ENCODE data around the gene FAM171A1. TPM values are rescaled to one million over a fixed set of nuclear protein-coding genes. Genes with fewer than 3 reads are reported as not detected.

The FAM171A1 gene
- total and polyA plus RNA-seq, 2 experiments from 2014 or later, result 24.4 to 29.5 TPM

- Histone ChIP-seq H2AFZ (no peak overlapping the region), H3K9me2 (replicated peaks; ENCODE audit: insufficient read depth) (no peaks in the 10 kb centered on the region), H3K4me3 (no peak overlapping the region), H3K4me1 (ENCODE audit: insufficient read depth) (no peaks in the 10 kb centered on the region), H3K79me2 (no peaks in the 10 kb centered on the region), H3K4me2 (no peak overlapping the region), H3K27ac (no peak overlapping the region), H3K36me3 (replicated peaks; ENCODE audit: insufficient read depth, low read depth) (no peaks in the 10 kb centered on the region), H3K9me3 (ENCODE audit: low read depth) (no peaks in the 10 kb centered on the region), H3K27me3 (no peaks in the 10 kb centered on the region), H4K20me1 (ENCODE audit: insufficient read depth, poor library complexity, severe bottlenecking) (no peaks in the 10 kb centered on the region)
- 72% methylated on average over 5 of the region's 5 CpGs for WGBS (ENCODE audit: low lambda C conversion rate, missing lambda C conversion rate)
- no peak for DNase-seq (ENCODE audit: low spot score)
- TF ChIP-seq CTCF (IDR thresholded peaks at IDR 0.05; ENCODE audit: poor library complexity) (no peak), EZH2phosphoT487 (IDR thresholded peaks at IDR 0.05; ENCODE audit: low read depth, severe bottlenecking, unreplicated experiment) (no peak), EZH2 (IDR thresholded peaks at IDR 0.05; ENCODE audit: borderline replicate concordance) (no peak)
Measured at GRCh38 chr10:15387021-15387420, 15.9 kb upstream of the FAM171A1 start.

- H2AFZ ChIP-seq, result no peak overlapping the region
Measured at GRCh38 chr10:15385552-15386455, 14.7 kb upstream of the FAM171A1 start.

GRCh38 chr10:15381420-15381819, 10.3 kb upstream of the FAM171A1 start:
- Histone ChIP-seq H3K27ac (no peak overlapping the region), H3K79me2 (no peaks in the 10 kb centered on the region), H4K20me1 (ENCODE audit: insufficient read depth, poor library complexity, severe bottlenecking) (no peaks in the 10 kb centered on the region), H3K4me2 (no peak overlapping the region), H3K27me3 (no peaks in the 10 kb centered on the region), H2AFZ (no peak overlapping the region), H3K4me1 (ENCODE audit: insufficient read depth) (peaks cover 3% of the 10 kb centered on the region), H3K4me3 (no peak overlapping the region), H3K36me3 (replicated peaks; ENCODE audit: insufficient read depth, low read depth) (no peaks in the 10 kb centered on the region), H3K9me3 (ENCODE audit: low read depth) (no peaks in the 10 kb centered on the region), H3K9me2 (replicated peaks; ENCODE audit: insufficient read depth) (no peaks in the 10 kb centered on the region)
- no peak for TF ChIP-seq CTCF (IDR thresholded peaks at IDR 0.05; ENCODE audit: poor library complexity)
- TF ChIP-seq EZH2 (IDR thresholded peaks at IDR 0.05; ENCODE audit: borderline replicate concordance), result no peak
- no peak for TF ChIP-seq EZH2phosphoT487 (IDR thresholded peaks at IDR 0.05; ENCODE audit: low read depth, severe bottlenecking, unreplicated experiment)
- WGBS (ENCODE audit: low lambda C conversion rate, missing lambda C conversion rate), result 47% methylated on average over 4 of the region's 4 CpGs
- no peak for DNase-seq (ENCODE audit: low spot score)

More at GRCh38 chr10:15385552-15386455, 14.7 kb upstream of the FAM171A1 start:
- Histone ChIP-seq H3K4me3 (no peak overlapping the region), H3K27me3 (no peaks in the 10 kb centered on the region), H3K4me1 (ENCODE audit: insufficient read depth) (peaks cover 3% of the 10 kb centered on the region), H3K79me2 (no peaks in the 10 kb centered on the region), H4K20me1 (ENCODE audit: insufficient read depth, poor library complexity, severe bottlenecking) (no peaks in the 10 kb centered on the region), H3K9me3 (ENCODE audit: low read depth) (no peaks in the 10 kb centered on the region), H3K4me2 (no peak overlapping the region), H3K36me3 (replicated peaks; ENCODE audit: insufficient read depth, low read depth) (no peaks in the 10 kb centered on the region), H3K27ac (no peak overlapping the region), H3K9me2 (replicated peaks; ENCODE audit: insufficient read depth) (no peaks in the 10 kb centered on the region)
- no peak for DNase-seq (ENCODE audit: low spot score)
- TF ChIP-seq EZH2phosphoT487 (IDR thresholded peaks at IDR 0.05; ENCODE audit: low read depth, severe bottlenecking, unreplicated experiment), result no peak
- WGBS (ENCODE audit: low lambda C conversion rate, missing lambda C conversion rate), result 75% methylated on average over 17 of the region's 17 CpGs

GRCh38 chr10:15379078-15379477, 8.0 kb upstream of the FAM171A1 start:
- DNase-seq (ENCODE audit: low spot score), result no peak
- no peak overlapping the region for H3K4me2 ChIP-seq
- peaks cover 3% of the 10 kb centered on the region for H3K4me1 ChIP-seq (ENCODE audit: insufficient read depth)
- H4K20me1 ChIP-seq (ENCODE audit: insufficient read depth, poor library complexity, severe bottlenecking), result no peaks in the 10 kb centered on the region
- no peaks in the 10 kb centered on the region for H3K27me3 ChIP-seq
- H2AFZ ChIP-seq, result no peak overlapping the region
- H3K9me2 ChIP-seq (replicated peaks; ENCODE audit: insufficient read depth), result no peaks in the 10 kb centered on the region
- no peak for TF ChIP-seq EZH2phosphoT487 (IDR thresholded peaks at IDR 0.05; ENCODE audit: low read depth, severe bottlenecking, unreplicated experiment)
- no peak for TF ChIP-seq EZH2 (IDR thresholded peaks at IDR 0.05; ENCODE audit: borderline replicate concordance)
- TF ChIP-seq CTCF (IDR thresholded peaks at IDR 0.05; ENCODE audit: poor library complexity), result no peak
- no peak overlapping the region for H3K27ac ChIP-seq
- H3K36me3 ChIP-seq (replicated peaks; ENCODE audit: insufficient read depth, low read depth), result no peaks in the 10 kb centered on the region
- no peaks in the 10 kb centered on the region for H3K9me3 ChIP-seq (ENCODE audit: low read depth)
- no peaks in the 10 kb centered on the region for H3K79me2 ChIP-seq
- WGBS (ENCODE audit: low lambda C conversion rate, missing lambda C conversion rate), result 81% methylated on average over 5 of the region's 5 CpGs
- no peak overlapping the region for H3K4me3 ChIP-seq
